HG02759 (cell line): ENCODE measurements around the gene KCNJ8.
"Not testable (repeated sequence)": the region's sequence is repeated elsewhere in the genome, so short reads cannot be mapped to it uniquely, and the experiment has no call there.

Experiments
- ATAC-seq: cut with Tn5 transposase; IDR thresholded peaks from one replicate; pipeline ENCODE4 v1.9.1; 2021; ENCODE audit warnings: mild to moderate bottlenecking, moderate library complexity; ENCODE audit not compliant: unreplicated experiment

The KCNJ8 gene

DNA sequence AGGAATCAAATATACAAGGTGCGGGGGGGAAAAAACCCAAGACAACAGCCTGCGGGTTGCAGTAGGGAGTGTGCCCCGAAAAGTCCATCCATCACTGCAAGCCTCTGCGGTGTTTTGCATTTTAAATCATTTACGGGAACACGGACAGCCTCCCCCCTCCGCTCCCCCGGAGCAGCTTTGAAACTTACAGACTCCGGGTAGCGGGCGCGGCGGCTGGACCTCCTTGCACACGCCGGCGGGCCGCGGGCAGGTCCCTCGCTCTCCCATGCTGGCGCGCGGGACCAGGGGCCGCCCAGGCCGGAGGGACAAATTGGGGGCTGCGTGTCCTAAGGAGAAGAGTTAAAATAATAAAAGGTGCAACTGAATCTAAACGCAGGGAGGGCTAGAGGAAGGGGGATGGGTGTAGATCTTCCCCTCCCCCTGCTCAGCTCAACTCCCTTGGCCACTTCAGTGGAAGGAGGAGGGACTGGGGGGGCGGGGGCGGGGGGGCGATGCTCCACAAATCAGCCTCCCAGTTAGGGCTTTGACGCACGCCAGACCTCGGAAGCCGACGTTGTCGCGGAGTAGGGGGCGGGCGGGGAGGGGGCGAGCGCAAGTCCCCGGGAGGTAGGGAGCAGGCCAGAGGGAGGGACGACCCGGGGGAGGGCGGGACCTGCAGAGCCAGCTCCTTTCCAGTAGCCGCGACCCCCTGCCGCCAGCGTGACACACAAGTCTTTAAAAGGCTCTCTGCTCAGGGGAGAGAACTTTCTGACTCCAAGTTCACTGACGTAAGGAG is at the start of gene KCNJ8:
TSS of gene KCNJ8 (minus strand) at position 349 of the 775 bp plus-strand sequence. CDS start 1,090 bp downstream, outside the sequence.
- ATAC-seq, result no peak

DNA sequence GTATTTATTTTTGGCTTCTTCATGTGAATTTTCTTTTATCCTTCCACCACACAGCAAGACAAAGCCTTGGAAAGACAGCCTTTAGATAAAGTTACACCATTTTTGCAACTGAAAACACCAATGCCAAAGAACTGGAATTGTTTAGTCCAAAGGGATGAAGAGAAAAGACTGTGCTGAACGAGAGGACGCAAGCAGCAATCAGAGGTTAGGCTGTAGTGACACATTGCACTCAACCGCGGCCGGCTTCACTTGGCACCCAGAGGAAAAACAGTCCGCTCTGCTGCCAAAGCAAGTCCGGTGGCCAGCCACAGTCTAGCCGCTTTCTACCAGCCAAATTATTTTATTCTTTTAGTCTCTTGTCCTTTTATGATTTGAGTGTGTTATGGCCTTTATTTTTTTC is 49.1 kb upstream of the KCNJ8 start:
- no peak for ATAC-seq

DNA sequence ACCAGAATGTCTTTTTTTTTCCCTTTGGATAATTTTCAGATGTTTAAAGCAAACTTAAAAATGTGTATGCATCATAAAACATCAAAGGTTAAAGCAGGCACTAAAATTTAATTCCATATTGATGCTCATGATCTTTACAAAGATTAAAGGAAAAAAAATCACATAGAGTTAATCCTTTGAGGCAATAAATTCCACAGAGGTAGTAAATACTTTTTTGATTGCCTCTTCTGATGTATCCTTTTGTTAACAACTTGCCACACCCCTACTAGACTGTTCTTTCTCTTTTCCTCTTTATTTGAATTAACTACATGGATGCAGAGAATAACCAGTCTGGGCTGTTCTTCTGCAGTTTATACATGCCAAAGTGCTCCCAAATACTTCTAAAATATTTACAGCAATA is 45.2 kb upstream of the KCNJ8 start:
- no peak for ATAC-seq

DNA sequence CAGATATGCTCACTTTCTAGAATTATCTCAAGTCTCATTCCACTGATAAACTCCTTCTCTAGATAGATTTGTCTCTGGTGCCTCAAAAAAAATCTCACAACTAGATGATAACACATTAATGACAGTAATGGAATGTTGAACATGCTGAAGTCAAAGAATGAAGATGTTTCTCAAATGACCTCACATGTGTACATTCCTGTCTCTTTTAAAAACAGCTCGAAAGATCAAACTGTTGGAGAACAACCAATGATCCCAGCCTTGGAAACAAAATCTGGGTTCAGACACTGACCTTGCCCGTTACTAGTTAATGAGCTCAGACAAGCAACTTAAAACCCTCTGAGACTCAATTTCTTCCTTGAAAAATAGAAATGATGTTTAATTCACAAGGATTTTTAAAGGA is 44.7 kb upstream of the KCNJ8 start:
- no peak for ATAC-seq

DNA sequence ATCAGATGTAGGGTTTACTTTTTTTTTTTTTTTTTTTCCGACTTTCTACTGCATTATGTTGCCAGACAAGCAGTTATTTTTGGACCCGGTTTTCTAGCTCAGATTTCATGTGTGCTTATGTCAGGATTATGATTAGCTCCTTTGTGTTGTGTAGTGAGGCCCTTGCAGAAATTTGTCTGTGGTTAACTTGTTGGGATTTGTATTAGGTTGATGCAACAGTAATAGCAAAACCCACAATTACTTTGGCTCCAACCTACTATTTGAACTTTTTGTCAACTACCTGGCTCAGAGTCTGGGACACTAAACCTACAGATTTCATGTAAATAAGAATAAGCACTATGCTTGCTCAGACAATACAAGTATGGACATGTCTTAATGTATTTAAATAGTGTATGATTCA is 44.1 kb upstream of the KCNJ8 start:
- ATAC-seq, result no peak

DNA sequence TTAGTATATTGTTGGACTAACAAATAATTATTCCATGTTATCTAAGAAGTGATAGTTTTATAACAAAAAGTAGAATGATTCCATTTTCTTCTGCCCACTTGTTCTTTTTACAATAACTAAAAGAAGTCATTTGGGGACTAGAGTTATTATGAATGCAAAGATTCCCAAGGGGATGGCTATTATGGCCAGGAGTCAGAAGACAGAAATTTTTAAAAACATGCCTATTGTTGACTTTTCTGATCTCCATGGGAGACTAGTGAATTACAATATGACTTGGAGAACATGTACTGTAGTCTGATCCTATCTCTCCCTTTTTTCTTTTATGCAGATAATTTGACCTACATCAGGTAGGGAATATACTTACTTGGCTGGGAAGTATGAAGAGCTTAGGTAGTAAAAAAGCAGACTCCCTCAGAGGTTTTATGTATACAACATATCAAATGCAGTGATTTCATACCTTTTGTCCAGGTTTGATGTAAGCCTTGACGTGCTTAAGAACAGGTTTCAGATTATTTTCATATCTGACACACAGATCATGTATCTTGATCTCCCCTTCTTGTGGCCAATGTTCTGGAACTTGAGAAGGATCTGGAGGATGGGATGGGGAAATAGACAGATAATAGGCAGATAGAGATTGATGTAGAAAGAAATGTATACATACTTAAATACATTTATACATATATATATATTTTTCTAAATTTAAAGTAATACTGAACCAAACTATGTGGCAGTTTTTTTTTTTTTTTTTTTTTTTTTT is 41.0 kb upstream of the KCNJ8 start:
- ATAC-seq, result no peak

DNA sequence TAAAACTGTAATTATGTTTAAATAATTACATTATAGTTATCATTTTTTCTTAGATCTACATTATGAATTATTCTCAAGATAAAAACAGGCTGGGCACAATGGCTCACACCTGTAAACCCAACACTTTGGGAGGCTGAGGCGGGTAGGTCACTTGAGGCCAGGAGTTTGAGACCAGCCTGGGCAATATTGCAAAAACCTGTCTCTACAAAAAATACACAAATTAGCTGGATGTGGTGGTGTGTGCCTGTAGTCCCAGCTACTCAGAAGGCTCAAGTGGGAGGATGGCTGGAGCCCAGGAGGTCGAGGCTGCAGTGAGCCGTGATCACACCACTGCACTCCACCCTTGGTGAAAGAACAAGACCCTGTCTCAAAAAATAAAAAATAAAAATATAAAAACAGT is 40.3 kb upstream of the KCNJ8 start:
- ATAC-seq, result no peak

DNA sequence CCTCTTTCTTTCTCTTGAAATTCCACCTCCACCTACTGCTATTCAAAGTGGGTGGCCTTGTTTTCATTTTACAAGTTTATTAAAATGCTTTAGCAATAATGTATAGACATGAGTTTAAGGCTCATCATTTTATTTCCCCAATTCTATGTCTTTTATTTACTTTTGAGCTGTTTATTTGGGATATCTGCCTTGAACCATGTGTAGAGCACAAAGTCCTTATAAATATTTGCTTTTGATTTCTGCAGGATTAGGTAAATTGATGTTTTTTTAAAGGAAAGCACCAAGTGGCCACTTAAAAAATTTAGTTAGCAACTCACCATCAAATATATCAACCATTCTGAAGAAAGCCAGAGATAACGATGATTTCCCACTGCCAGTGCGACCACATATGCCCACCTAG is 39.8 kb upstream of the KCNJ8 start:
- ATAC-seq, result no peak

DNA sequence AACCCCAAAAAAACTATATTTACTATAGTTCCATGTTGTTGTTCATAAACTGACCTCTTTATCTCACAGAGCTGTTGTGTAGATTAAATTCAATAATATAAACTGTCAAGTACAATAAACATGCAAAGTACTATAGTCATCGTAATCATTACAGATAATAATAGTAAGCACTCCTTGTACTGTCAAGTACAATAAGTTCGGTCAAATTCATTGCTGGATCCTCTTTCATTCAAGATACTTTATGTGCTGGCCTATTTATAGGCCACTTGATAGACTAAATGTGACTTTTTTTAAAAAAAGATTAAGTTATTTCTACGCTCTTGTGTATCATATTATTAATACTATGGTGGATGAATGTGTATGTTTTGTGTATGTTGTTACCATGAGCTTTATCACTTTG is 39.2 kb upstream of the KCNJ8 start:
- ATAC-seq, result no peak

DNA sequence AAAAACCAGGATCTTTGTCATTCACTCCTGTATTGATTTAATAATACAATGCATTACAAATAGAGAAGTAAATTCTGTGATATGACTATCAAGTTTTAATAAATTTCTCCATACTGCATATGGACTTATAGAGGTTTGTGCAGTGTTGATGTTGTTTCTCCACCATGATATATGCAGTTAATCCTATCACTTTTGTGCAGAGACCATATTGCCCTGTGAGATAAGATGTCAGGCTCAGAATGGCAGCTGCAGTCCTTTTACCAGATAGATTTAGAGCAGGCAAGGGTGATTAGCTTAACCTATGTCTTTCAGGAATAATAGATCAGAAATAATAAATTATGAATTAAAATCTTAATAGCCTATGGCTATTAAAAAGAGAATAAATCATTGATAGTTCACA is 38.6 kb upstream of the KCNJ8 start:
- no peak for ATAC-seq

DNA sequence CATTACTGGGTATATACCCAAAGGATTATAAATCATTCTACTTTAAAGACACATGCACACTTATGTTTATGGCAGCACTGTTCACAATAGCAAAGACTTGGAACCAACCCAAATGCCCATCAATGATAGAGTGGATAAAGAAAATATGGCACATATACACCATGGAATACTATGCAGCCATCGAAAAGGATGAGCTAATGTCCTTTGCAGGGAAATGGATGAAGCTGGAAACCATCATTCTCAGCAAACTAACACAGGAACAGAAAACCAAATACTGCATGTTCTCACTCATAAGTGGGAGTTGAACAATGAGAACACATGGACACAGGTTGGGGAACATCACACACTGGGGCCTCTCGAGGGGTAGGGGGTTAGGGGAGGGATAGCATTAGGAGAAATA is 37.8 kb upstream of the KCNJ8 start:
- ATAC-seq, result not testable (repeated sequence)

DNA sequence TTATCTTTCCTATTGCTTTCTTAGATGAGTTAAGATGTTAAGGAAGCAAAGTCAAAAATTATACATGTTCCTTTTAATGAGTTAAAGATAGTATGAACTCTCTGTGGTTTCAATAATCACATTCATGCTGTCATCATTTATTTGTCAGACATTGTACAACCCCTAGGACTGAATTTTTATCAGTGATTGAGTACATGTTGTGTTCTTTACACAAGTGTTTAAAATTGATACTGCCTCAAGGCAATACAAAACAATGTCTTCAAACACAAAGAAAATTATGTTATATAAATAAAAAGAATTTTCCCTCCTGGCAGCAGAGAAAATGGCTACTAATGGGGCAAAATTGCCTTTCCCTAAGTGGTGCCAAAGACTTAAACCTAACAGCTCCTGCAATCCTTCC is 34.6 kb upstream of the KCNJ8 start:
- no peak for ATAC-seq

DNA sequence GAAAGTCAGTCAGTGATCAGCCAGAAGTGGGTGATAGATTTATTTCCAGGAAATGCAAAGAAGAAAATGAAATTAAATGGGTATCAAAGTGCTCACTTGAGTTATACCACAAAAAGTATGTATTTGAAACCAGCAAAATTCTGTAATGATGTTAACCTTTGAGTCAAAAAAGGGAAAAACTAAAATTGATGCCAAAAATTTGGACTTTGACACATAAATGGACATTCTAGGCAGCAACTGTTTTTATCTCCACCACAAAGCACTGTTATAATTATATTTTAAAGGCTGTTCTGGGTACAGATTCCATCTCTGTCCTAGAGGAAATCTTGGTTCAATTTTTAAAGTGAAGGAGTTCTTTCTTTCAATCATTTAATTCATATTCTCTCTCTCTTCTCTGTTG is 31.7 kb upstream of the KCNJ8 start:
- no peak for ATAC-seq

DNA sequence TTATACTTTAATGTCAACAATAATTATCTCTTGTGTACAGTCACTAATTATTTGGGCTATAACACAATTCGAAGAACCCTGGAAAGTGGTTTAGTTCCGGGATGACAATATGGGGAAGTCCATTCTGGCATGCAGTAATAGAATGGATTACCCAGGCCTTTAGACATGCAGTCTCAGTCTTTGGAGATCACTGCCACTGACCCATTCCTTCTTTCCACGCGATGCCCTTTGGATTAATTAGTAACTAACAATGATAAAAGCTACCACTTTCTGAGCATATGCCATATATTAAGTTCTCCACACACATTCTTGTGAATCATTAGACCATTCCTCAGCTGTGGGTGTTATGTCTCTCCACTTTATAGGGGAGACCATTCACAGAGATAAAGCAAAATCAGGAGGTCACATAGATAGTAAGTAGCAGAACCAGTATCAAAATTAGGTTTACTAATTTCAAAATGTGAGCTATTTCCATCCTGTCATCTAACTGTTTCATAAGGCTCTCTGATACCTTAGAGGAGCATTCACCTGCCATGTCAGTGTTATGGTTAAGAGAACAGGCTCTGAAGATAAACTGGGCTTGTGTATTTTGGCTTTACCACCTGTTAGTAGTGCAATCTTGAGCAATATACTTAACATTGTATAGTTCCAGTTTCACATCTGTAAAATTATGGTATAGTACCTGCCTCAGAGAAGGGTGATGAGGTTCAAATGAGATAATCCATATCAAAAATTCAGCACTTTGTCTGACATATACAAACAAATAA is 27.2 kb upstream of the KCNJ8 start:
- no peak for ATAC-seq

DNA sequence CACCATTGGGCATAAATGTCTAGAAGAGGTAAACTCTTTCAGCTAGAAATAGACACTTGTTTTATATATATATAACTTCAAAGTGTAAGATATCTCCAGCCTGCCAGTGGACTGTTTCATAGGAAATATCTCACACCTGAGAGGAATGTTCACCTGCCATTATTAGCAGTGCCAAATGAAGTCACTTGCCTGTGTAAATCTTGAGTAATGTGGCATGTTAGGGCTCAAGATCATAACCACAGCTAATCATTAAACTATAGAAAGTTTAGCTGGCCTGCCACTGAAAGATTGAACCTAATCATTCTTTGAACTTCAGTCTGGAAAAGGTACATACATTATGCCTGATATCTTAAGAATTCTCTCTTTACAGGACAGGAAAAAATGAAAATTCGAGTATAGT is 25.5 kb upstream of the KCNJ8 start:
- ATAC-seq, result no peak

DNA sequence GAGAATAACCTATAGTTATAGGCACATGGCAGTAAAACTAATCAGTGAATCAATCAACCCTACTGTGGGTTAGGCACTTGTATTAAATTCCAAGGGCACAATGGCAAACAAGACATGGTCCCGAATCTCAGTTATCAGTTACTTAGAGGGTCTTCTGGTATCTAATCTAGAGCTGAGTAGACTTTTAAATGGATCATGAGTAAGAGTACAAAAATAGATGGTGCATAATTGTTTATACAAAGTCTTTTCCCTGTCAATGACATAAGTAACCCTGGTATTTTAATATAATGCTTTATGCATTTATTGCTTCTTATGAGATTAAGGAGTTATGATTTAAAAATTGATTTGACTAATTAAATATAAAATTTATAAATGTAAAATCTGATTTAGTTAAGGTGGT is 23.0 kb upstream of the KCNJ8 start:
- ATAC-seq, result no peak

DNA sequence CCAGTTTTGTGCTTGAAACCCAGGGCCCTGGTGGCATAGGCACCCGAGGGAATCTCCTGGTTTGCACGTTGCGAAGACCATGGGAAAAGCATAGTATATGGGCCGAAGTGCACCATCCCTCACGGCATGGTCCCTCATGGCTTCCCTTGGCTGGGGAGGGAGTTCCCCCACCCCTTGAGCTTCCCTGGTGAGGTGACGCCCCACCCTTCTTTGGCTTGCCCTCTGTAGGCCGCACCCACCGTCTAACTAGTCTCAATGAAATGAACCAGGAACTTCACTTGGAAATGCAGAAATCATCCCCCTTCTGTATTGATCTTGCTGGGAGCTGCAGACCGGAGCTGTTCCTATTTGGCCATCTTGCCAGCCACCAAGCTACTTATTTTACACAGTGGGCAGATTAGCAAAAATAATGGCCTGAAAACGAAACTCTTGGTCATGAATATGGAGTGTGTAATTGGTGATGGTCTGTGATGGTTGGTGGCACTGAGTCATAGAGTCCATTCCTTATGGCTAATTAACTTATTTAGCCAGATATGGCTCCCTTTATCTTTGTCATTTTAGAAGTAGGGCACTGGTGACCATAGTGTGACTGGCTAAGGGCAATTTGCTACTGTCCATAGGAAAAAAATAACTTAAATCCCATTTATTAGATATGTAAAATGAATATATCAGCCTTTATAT is 21.3 kb upstream of the KCNJ8 start:
- ATAC-seq, result no peak

DNA sequence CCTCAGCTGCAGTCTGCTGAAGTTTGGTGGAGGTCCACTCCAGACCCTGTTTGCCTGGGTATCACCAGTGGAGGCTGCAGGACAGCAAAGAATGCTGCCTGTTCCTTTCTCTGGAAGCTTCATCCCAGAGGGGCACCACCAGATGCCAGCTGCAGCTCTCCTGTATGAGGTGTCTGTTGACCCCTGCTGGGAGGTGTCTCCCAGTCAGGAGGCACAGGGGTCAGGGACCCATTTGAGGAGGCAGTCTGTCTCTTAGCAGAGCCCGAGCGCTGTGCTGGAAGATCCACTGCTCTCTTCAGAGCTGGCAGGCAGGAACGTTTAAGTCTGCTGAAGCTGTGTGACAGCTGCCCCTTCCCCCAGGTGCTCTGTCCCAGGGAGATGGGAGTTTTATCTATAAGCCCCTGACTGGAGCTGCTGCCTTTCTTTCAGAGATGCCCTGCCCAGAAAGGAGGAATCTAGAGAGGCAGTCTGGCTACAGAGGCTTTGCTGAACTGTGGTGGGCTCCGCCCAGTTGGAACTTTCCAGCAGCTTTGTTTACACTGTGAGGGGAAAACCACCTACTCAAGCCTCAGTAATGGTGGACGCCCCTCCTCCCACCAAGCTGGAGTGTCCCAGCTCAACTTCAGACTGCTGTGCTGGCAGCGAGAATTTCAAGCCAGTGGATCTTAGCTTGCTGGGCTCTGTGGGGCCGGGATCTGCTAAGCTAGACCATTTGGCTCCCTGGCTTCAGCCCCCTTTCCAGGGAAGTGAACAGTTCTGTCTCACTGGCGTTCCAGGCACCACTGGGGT is 20.5 kb upstream of the KCNJ8 start:
- not testable (repeated sequence) for ATAC-seq

DNA sequence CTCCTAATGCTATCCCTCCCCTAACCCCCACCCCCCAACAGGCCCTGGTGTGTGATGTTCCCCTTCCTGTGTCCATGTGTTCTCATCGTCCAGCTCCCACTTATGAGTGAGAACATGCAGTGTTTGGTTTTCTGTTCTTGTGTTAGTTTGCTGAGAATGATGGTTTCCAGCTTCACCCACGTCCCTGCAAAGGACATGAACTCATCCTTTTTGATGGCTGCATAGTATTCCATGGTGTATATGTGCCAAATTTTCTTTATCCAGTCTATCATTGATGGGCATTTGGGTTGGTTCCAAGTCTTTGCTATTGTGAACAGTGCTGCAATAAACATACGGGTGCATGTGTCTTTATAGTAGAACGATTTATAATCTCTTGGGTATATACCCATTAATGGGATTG is 15.2 kb upstream of the KCNJ8 start:
- ATAC-seq, result not testable (repeated sequence)
